GM12892 (cell line): ENCODE results near the gene SULT1A2.
"Not testable (repeated sequence)": the region's sequence is repeated elsewhere in the genome, so short reads cannot be mapped to it uniquely, and the experiment has no call there.

Experiments used
- POLR2A ChIP-seq: IDR thresholded peaks from 2 replicates; pipeline ENCODE4 v1.6.1; 2011; ENCODE audit warnings: low read depth, low read length, control low read depth
- POLR2AphosphoS5 ChIP-seq: IDR thresholded peaks from 2 replicates; pipeline ENCODE4 v1.6.1; 2011; ENCODE audit warnings: low read depth, low read length, control low read depth

DNA sequence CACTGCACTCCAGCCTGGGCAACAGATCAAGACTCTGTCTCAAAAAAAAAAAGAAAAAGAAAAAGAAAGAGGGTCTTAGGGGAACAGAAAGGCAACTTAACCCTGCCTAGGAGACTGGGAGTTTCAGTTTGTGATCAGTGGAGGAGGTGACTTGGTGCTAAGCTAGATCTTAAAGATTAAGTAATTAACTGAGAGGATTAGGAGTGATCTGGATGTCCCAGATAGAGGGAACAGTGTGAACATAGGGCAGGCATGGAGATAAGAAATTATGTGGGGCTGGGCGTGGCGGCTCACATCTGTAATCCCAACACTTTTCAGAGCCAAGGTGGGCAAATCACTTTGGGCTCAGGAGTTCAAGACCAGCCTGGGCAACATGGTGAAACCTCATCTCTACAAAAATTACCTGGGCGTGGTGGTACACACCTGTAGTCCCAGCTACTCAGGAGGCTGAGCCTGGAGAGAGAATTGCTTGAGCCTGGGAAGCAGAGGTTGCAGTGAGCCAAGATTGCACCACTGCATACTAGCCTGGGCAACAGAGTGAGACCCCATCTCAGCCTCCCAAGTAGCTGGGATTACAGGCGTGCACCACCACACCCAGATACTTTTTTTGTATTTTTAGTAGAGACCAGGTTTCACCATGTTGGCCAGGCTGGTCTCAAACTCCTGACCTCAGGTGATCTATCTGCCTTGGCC, 30.5 kb downstream of the SULT1A2 start:
- not testable (repeated sequence) for TF ChIP-seq POLR2AphosphoS5, POLR2A
